AG09309 (cell line): ENCODE data around the gene PPM1E.

Experiments
- DNase-seq: peaks from one replicate; pipeline ENCODE4 v3.0.0-alpha.2; 2010; ENCODE audit warnings: low read depth
- H3K4me3 ChIP-seq: 2 replicates; pipeline ENCODE4 v1.5.1; 2011; ENCODE audit warnings: mild to moderate bottlenecking, low read depth, low read length, moderate library complexity; ENCODE audit not compliant: control insufficient read depth
- CTCF ChIP-seq: IDR thresholded peaks from 2 replicates; pipeline ENCODE4 v1.5.1; 2011; ENCODE audit warnings: mild to moderate bottlenecking, low read depth, low read length, inconsistent platforms; ENCODE audit not compliant: insufficient read depth, control insufficient read depth; ENCODE audit errors: missing control alignments

PPM1E gene

DNA sequence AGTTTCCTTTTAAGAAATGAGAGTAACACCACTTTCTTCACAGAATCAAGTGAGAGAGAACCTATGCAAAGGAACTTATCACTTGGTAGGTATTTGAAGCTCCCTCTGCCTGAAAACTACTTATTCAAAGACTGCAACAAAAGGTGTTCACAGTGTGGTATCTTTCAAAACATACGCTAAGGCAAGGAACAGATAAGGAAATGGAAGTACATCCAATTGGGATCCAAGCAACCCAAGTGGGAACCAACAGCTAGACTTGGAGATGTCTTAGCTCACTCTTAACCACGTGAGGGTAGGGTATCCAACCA, 431 bp upstream of the PPM1E start:
- no peak for TF ChIP-seq CTCF
- H3K4me3 ChIP-seq: peak overlapping the region; percentile 57
- no peak for DNase-seq

DNA sequence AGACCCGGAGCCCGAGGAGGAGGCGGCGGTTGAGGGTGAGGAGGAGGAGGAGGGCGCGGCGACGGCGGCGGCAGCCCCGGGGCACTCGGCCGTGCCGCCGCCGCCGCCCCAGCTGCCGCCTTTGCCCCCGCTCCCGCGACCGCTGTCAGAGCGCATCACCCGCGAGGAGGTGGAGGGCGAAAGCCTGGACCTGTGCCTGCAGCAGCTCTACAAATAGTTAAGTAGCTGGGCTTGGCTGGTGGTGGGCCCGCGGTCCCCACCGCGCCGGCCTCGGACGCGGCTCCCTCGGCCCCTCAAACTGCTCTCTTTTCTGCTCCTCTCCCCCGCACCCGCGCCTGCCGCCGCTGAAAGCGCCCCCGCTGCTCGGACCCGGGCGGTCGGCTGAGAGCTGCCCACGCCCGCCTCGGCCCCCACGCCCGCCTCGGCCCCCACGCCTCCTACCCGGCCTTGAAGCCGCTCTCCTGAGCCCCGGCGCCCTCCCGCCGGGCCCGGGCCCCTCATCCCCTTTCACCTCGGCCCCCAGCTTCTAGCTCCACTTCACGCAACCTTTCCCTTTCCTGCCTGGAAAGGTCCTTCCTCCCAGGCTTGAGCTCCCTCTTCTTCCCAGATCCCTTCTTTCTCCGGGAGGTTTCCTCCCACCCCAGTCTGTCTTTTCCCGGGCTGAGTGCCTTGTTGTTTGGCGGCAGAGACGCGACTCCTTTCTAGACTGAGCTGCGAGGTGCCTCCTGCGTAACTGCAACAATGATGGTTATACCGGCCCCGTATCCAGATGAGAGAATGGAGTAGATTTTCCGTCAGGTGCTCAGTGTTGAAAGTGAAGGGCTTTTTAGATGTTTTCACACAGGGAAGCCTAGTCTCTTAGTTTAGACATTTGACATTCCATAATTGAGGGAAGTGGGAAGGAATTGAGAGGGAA, 850 bp downstream of the PPM1E start:
- H3K4me3 ChIP-seq: peak overlapping the region; percentile 57
- TF ChIP-seq CTCF: no peak
- no peak for DNase-seq

DNA sequence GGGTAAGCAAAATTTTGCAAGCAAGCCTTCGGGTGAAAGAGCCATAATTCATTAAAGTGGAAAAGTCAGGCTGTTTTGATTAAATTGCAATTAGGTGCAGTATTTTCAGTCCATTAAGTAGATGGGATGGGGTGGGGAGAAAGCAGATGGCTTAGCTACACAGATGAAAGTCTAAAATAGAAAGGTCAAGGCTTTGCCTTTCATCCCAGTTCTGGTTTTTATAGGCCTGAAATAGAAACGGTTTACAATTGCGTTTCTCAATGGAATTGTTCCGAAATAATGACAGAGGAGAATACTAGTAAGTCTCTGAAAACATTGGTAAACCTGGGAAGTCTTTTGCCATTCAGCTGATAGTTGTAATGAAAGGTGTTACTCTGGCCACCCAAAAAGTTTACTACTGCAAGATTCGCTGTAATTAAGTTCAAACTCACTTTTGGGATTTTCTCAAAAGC, 1.5 kb downstream of the PPM1E start:
- no peak for TF ChIP-seq CTCF
- H3K4me3 ChIP-seq: no peak overlapping the region
- DNase-seq: no peak

DNA sequence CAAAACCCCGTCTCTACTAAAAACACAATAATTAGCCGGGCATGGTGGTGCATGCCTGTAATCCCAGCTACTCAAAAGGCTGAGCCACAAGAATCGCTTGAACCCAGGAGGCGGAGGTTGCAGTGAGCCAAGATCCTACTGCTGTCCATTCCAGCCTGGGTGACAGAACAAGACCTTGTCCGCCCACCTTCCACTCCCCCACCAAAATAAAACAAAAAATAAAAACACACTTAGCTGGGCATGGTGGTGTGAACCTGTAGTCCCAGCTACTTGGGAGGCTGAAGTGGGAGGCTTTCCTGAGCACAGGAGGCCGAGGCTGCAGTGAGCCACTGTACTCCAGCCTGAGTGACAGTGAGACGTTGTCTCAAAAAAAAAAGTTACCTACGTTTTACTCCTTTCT, 3.2 kb downstream of the PPM1E start:
- no peak for DNase-seq
- TF ChIP-seq CTCF: no peak

GRCh38 chr17:58759522-58759921, 3.9 kb downstream of the PPM1E start:
- TF ChIP-seq CTCF: no peak
- H3K4me3 ChIP-seq: no peak overlapping the region
- no peak for DNase-seq

More for the DNA sequence above, 3.2 kb downstream of the PPM1E start:
- no peak overlapping the region for H3K4me3 ChIP-seq

DNA sequence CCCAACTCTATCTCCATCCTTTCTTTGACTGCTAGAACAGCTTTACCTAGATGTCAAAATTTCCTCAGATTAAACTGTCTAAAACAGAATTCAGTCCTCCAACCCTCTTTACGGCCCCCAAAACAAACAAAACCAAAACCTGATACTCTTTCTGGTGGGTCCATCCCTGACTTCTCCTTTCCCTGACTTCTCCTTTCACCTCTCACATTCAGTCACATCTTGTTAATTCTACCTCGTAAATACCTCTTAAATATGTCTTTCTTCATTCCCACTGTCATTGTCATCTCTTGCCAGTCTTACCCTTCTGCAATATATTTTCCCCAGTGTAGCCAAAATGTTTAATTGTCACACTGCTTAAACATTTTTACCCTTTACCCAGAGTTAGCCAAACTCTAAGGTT, 4.6 kb downstream of the PPM1E start:
- no peak overlapping the region for H3K4me3 ChIP-seq
- no peak for DNase-seq
- TF ChIP-seq CTCF: no peak

GRCh38 chr17:58763263-58763662, 7.6 kb downstream of the PPM1E start:
- no peak for DNase-seq
- no peak overlapping the region for H3K4me3 ChIP-seq
- TF ChIP-seq CTCF: no peak
